ELF-1 (cell line): ENCODE measurements around the gene SEMA3A.
A peak's percentile ranks its signal among the peaks of the same experiment; 100 is the strongest.
"Not testable (repeated sequence)": the region's sequence is repeated elsewhere in the genome, so short reads cannot be mapped to it uniquely, and the experiment has no call there.

Source experiments
- DNase-seq: peaks from one replicate; pipeline ENCODE4 v3.0.0-alpha.2; 2016; ENCODE audit warnings: low read depth, low spot score

Gene SEMA3A

GRCh38 chr7:84069033-84069432, 125.6 kb downstream of the SEMA3A start:
- no peak for DNase-seq

- DNase-seq: peak; percentile 64
These were observed 132.1 kb downstream of the SEMA3A start for GRCh38 chr7:84062489-84062901.

GRCh38 chr7:84060760-84061261, 133.8 kb downstream of the SEMA3A start:
- no peak for DNase-seq

- DNase-seq: no peak
These were observed 134.6 kb downstream of the SEMA3A start for GRCh38 chr7:84060000-84060399.

GRCh38 chr7:84058311-84059076, 136.1 kb downstream of the SEMA3A start:
- DNase-seq: no peak

- no peak for DNase-seq
These were observed 137.0 kb downstream of the SEMA3A start for GRCh38 chr7:84057576-84057975.

GRCh38 chr7:84055904-84056605, 138.5 kb downstream of the SEMA3A start:
- DNase-seq: no peak

- not testable (repeated sequence) for DNase-seq
These were observed 139.4 kb downstream of the SEMA3A start for GRCh38 chr7:84055199-84055598.

GRCh38 chr7:84049071-84049836, 145.3 kb downstream of the SEMA3A start:
- DNase-seq: no peak

- no peak for DNase-seq
These were observed 147.5 kb downstream of the SEMA3A start for GRCh38 chr7:84047085-84047484.

GRCh38 chr7:84044834-84045233, 149.8 kb downstream of the SEMA3A start:
- DNase-seq: no peak

- no peak for DNase-seq
These were observed 150.9 kb downstream of the SEMA3A start for GRCh38 chr7:84043661-84044191.

- DNase-seq: no peak
These were observed 152.5 kb downstream of the SEMA3A start for GRCh38 chr7:84042110-84042539.

- DNase-seq: no peak
These were observed 152.9 kb downstream of the SEMA3A start for GRCh38 chr7:84041649-84042048.

GRCh38 chr7:84040355-84040754, 154.2 kb downstream of the SEMA3A start:
- peak; percentile 11 for DNase-seq

GRCh38 chr7:84039432-84039831, 155.2 kb downstream of the SEMA3A start:
- no peak for DNase-seq

GRCh38 chr7:84027678-84028077, 166.9 kb downstream of the SEMA3A start:
- DNase-seq: no peak

- DNase-seq: peak; percentile 50
These were observed 169.2 kb downstream of the SEMA3A start for GRCh38 chr7:84025332-84025927.

- no peak for DNase-seq
These were observed 171.8 kb downstream of the SEMA3A start for GRCh38 chr7:84022684-84023308.

GRCh38 chr7:84022009-84022408, 172.6 kb downstream of the SEMA3A start:
- DNase-seq: no peak
